GM12875 (cell line): ENCODE measurements around the gene PDGFRB.

Experiments used
- H3K4me3 ChIP-seq: one replicate; pipeline ENCODE4 v1.5.1; 2011; ENCODE audit warnings: low read depth, low read length, control low read depth
- TF ChIP-seq, protein P1 (sequence below): IDR thresholded peaks from 2 replicates; pipeline ENCODE4 v1.5.1; 2011; ENCODE audit warnings: low read depth, mild to moderate bottlenecking, control low read depth, inconsistent platforms, low read length, moderate library complexity, borderline replicate concordance; ENCODE audit not compliant: insufficient read depth

PDGFRB gene

DNA sequence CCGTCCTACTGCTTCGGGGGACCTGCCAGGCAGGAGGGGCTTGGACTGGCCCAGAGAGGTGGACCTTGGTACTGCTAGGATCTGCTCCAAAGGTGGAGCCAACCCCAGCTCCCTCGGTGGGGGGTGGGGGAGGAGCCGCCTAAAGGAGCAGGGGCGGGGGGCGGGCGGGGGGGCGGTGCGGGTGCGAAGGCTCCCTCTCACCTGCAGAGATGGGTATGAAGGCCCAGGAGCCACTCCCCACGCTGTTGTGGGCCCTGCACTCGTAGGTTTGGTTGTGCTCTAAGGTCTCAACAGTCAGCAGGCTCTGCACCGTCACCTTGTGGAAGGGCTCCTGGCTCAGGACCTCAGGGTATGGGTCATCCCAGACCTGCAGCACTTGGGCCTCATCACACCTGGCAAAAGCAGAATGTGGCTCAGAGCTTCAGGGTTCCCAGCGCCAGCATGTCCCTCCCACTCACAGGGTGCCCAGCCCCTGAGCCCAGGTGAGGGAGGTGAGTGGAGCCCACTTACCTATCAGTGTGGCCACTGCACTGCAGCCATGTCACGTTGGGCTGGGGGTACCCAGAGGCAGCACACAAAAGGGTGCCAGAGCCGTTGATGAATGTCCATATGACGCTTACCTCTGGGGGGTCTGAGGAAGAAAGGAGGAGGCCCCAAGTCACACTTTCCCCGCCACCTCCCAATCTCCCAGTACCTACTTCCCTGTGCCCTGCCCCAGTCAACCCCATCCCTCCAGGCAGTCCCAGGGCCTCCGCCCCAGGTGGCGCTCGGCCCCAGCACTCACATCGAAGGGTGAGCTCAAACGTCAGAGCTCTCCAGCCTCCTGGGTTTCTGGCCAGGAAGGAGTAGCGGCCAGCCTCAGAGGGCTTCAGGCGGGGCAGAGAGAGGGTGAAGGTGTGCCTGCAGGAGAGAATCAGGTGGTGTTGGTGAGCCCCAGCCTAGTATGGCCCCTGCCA is 85.7 kb downstream of the PDGFRB start:
- no peak overlapping the region for H3K4me3 ChIP-seq
- TF ChIP-seq, protein P1, sequence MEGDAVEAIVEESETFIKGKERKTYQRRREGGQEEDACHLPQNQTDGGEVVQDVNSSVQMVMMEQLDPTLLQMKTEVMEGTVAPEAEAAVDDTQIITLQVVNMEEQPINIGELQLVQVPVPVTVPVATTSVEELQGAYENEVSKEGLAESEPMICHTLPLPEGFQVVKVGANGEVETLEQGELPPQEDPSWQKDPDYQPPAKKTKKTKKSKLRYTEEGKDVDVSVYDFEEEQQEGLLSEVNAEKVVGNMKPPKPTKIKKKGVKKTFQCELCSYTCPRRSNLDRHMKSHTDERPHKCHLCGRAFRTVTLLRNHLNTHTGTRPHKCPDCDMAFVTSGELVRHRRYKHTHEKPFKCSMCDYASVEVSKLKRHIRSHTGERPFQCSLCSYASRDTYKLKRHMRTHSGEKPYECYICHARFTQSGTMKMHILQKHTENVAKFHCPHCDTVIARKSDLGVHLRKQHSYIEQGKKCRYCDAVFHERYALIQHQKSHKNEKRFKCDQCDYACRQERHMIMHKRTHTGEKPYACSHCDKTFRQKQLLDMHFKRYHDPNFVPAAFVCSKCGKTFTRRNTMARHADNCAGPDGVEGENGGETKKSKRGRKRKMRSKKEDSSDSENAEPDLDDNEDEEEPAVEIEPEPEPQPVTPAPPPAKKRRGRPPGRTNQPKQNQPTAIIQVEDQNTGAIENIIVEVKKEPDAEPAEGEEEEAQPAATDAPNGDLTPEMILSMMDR: no peak

GRCh38 chr5:150068961-150069645 is 86.5 kb downstream of the PDGFRB start:
- TF ChIP-seq, protein P1: no peak
- no peak overlapping the region for H3K4me3 ChIP-seq

- TF ChIP-seq, protein P1: no peak
- no peak overlapping the region for H3K4me3 ChIP-seq
Measured at GRCh38 chr5:150068472-150068871, 87.2 kb downstream of the PDGFRB start.

DNA sequence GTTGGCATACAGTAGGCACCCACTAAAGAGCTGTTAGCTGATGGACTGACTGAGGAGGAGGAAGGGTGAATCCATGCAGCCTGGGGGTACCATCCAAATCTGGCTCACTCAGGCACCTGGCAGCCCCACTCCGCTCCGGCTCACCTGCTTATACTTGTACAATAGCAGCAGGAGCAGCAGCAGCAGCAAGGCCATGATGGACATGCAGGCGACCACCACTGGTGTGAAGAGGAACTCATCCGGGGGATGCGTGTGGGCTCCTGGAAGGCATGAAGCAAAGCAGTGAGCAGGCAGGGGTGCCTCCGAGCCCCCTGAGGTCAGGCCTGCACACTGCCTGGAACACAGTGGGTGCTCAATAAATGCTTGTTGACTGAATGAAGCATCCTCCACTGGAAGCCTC is 87.6 kb downstream of the PDGFRB start:
- TF ChIP-seq, protein P1: no peak
- no peak overlapping the region for H3K4me3 ChIP-seq

DNA sequence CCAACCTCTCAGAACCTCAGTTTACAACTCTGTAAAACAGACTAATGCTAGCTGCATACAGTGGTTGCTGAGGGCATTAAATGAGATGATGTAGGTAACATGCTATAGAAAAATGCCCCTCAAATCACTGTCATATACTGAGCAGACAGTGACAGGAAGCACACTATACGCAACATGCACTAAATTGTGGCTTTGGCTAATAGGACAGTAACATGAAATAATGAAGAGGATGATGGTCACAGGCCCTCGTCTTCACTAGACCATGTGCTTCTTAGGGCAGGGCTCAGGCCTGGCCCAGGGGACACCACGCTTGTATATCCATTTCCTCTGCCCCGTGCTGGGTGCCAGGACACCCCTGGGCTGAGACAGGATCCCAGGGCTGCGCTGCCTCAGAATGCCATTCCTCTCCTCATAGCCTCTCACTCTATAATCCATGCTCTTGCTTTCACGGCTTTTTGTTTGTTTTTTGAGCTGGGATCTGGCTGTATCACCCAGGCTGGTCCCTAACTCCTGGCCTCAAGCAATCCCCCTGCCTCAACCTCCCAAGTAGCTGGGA is 88.2 kb downstream of the PDGFRB start:
- TF ChIP-seq, protein P1: no peak
- H3K4me3 ChIP-seq: no peak overlapping the region

- TF ChIP-seq, protein P1: no peak
Measured at GRCh38 chr5:150066901-150067396, 88.7 kb downstream of the PDGFRB start.

More at GRCh38 chr5:150066901-150067396, 88.7 kb downstream of the PDGFRB start:
- no peak overlapping the region for H3K4me3 ChIP-seq
